ENCODE results near the gene UBE3C.

Gene UBE3C

DNA sequence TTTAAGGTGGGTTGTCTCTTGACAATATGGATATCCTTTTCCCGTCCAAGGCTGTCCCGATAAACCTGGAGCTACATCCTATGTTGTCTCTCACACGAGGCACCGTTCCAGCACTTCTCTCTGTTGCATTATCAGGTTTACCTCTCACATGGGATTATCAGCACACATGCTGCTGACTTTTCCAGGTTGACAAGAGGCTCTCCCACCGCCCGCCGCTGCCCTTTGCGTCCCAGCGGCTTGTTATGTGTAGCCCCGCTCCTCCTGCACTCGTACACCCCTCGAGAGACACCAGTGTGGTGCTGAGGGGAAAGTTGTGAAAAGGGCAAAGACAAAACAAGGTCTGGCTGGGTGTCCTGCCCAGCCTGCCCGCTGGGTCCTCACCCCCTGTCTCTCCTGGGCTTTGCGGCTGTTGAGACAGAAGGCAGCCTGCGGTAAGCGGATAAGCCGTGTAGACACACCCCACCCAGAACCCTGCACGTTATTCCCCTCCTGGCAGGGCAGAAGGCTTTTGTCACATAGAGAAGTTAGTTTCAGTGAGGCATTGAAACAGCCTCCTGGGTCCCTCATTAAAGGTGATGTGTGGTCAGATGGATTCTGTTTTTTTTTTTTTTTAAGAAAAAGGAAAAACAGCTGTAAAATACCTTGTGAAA is 38.7 kb downstream of the UBE3C start:
- no peak for DNase-seq (ENCODE audit: low read depth in 2 of 2)

DNA sequence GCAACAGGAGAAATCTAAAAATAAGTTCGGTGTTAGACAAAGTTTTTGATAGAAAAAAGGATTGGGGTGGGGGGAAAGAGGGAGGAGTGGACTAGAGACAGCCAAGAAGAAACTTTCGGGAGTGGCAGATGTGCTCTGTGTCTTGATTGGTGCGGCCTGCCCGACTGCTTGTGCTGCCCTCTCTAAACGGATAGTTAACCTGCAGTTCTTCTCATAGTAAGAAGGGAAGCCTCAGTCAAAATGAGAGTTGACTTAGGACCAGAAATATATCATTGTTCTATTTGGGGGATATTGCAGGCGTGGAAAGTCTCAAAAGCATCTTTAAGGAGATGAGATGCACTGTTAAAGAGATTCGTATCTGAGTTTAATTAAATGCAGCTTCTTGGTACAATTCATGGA is 39.3 kb downstream of the UBE3C start:
- no peak for DNase-seq (ENCODE audit: low read depth in 2 of 2)

GRCh38 chr7:157183832-157184231 is 45.1 kb downstream of the UBE3C start:
- DNase-seq (ENCODE audit: low read depth in 2 of 2) = no peak

DNA sequence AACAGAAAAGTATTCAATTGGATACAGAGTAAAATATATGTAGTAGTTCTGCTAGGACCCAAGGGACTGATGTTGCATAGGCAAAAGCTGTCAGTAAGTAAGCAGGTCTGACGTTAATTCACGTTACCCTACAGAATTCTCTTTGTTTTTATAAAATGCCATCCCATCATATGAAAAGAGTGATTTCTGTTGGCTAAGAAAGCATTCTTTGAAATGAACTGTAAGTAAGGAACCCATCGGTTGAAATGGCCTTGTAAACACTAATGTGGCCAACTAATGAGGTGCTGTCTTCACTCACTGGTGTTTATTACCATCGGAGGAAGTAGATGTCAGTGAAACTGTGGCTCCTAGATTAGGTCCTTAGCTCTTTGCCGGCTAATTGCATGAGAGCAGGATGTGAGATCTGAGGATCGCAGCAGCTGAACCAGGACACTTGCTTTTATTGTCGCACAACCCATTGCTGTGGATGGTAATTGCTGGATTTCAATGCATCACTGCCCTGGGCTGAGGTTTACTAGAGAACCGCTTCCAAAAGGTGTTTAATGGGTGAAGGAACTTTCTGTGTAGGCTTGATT is 49.5 kb downstream of the UBE3C start:
- no peak for DNase-seq (ENCODE audit: low read depth in 2 of 2)

GRCh38 chr7:157189405-157189804 is 50.7 kb downstream of the UBE3C start:
- DNase-seq (ENCODE audit: low read depth in 2 of 2) = no peak

DNA sequence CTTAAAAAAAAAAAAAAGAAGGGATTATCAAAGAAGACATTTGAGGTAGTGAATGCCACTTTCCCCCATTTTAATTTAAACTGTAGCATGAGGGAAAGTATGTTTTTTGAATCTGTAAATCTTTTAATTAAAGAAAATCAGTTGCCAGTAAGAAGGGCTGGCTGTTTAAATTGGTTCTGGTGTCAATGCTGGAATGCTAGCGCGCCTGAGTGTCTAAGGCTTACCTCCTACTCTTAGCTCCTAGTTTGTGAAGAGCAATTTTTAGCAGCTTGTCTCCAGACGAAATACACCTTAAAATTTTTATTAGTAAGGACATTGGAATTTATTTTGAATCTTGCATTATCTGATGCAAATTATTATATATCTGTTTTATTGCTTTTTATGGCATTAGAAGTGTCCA is 54.1 kb downstream of the UBE3C start:
- DNase-seq (ENCODE audit: low read depth in 2 of 2) = no peak

DNA sequence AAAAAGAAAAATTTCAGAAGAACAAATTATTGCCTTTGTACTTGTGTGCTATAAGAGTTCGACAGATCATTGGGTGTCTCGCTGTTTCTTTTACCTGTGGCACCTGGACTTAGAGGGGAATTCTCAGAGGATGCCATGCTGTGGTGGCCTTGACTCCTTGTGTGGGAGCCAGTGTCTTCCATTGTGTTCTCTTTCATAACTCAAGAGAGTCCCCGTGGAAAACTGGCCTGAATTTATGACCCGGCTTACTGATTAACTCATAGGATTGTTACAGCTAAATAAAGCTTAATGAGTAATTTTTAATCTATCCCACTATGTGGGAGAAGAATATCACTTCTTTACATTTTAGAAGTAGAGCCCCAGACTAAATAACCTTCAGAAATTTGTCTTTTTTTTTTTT is 54.5 kb downstream of the UBE3C start:
- no peak for DNase-seq (ENCODE audit: low read depth in 2 of 2)

GRCh38 chr7:157194948-157195347 is 56.2 kb downstream of the UBE3C start:
- DNase-seq (ENCODE audit: low read depth in 2 of 2) = no peak

GRCh38 chr7:157195868-157196267 is 57.1 kb downstream of the UBE3C start:
- DNase-seq (ENCODE audit: low read depth in 2 of 2) = no peak

- DNase-seq (ENCODE audit: low read depth in 2 of 2) = no peak
These were observed 65.4 kb downstream of the UBE3C start for GRCh38 chr7:157204134-157204533.

DNA sequence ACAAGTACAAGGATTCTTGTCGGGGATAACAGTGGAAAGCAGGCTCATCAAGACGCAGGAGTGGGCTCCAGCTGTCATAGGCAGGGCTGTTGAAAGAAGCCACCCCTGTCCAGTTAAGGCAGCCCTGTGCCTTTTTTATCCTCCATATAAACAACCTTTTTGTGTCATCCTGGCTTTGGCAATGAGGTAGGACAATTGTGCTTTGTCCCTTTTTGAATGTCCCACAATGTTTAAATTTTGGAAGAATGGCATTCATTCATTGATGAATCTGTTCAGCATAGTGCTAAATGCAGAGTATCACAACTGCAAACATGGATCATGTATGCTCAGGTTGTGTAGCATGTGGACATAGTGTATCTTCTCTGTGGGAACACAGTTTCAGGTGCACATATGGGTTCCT is 66.7 kb downstream of the UBE3C start:
- DNase-seq (ENCODE audit: low read depth in 2 of 2) = no peak

GRCh38 chr7:157208571-157209413 is 70.1 kb downstream of the UBE3C start:
- DNase-seq (ENCODE audit: low read depth in 2 of 2) = no peak

- no peak for DNase-seq (ENCODE audit: low read depth in 2 of 2)
These were observed 72.0 kb downstream of the UBE3C start for GRCh38 chr7:157210682-157211081.

DNA sequence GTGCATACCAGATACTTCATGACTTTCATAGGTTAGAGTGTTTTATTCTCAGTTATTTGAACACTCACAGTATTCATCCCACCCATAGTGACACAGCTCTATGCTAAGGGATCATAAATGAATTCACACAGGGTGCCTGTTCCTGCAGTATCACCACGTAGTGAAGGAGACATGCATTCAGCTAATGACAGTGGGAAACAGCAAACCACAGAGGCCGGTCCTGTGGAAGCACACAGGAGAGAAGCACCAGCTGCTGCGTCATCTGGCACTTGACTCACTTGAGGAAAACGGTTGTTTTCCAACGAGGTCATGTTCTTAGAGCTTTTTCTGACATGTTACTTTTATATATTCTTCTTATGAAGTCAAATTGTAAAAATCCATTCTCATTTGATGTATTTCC is 73.0 kb downstream of the UBE3C start:
- DNase-seq (ENCODE audit: low read depth in 2 of 2) = no peak

DNA sequence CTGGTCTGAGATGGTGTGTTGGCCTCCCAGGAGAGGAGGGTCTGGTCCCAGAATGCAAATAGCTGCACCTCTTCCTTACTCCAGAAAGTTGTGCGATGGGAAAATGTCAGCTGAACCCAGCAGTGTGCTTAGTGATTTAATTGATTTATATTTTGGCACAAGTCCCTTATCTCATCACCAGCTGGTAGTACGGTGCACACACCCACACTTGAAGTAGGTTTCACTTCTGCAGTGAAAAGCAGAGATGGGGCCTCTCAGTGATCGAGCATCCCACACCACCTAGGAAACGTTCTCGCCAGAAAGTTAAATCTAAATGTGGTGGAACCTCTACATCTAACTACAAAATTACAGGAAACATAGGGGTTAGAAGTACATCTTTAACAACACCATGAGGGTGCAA is 80.4 kb downstream of the UBE3C start:
- no peak for DNase-seq (ENCODE audit: low read depth in 2 of 2)

- DNase-seq (ENCODE audit: low read depth in 2 of 2) = no peak
These were observed 82.3 kb downstream of the UBE3C start for GRCh38 chr7:157220916-157221569.

DNA sequence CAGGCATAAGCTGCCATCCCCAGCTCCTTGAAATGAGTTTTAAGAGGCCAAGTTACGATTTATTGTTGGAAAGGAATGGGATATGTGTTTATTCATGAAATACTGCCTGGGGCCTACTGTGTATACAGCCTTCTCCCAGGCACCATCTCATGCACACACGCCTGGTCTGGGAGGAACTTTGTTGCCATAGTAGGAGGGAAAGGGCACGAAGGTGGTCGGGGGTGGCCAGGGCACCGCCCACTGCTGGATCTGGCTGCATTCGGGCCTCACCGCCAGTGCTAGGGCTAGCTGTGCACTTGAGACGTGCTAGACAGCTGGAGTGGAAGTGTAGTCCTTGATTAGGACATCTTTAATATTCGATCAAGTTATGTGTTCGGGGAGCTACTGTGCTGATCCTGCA is 84.0 kb downstream of the UBE3C start:
- DNase-seq (ENCODE audit: low read depth in 2 of 2) = no peak

- DNase-seq (ENCODE audit: low read depth in 2 of 2) = no peak
These were observed 85.9 kb downstream of the UBE3C start for GRCh38 chr7:157224627-157225026.

DNA sequence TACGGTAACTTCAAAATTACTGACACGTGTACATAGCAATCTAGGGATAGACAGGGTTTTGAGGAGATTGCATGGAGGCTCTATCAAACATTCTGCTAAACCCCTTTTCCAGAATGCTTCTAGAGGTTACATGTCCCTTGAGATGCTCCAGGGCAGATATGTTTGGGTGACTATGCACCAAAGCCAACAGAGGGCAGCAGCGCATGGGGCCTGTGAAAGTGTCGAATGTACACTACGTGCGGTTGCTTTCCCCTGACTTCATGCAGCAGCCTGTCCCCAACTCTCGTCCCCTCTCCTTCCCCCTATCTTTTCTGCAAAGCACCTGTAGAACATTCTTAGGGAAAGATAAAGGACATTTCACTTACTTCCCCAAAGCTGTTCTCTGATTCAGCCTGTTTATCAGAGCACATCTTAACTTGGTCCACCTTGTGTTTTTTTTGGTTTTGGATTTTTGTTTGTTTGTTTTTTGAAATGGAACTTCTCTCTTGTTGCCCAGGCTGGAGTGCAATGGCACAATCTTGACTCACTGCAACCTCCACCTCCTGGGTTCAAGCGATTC is 90.2 kb downstream of the UBE3C start:
- DNase-seq (ENCODE audit: low read depth in 2 of 2) = no peak

- peak in 1 of 2 experiments; percentile 31 for DNase-seq (ENCODE audit: low read depth in 2 of 2)
These were observed 95.0 kb downstream of the UBE3C start for GRCh38 chr7:157233677-157234076.

- peak; percentile 79 to 81 for DNase-seq (ENCODE audit: low read depth in 2 of 2)
These were observed 95.5 kb downstream of the UBE3C start for GRCh38 chr7:157234271-157234670.
